ENCODE data around the gene CWF19L2.

The CWF19L2 gene

DNA sequence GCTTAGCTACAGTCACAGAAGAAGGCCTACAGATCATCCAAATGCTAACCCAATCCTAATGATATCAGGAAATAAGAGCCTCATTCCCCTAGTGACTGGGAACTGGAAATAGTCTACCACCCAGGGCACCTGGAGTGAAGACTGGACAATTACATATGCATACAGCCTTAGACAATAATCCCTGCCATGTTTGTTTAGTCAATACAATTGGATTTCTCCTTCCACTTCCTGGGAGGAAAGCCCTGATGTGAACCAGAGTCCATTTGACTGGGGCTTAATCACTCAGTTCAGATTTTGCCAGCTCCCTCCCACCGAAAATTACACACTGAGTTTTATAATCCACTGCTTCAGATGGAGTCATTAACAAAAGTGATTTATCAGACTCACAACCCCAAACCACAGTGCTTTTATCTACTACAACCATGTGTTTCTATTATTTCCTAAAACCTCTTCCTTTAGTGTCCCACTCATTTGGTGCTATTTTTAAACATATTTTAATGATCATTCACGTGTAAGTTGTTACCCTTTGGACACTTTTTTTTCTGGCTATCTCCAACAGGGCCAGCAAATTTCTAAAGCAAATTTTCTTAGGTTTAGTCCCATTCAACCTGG is 29.9 kb downstream of the CWF19L2 start:
- no peak overlapping the region for H2BK12ac ChIP-seq (ENCODE audit: low read length)
- H2BK15ac ChIP-seq (ENCODE audit: low read length), result no peak overlapping the region
- WGBS, 2 donors (ENCODE audit: extremely low coverage in 2 of 2, insufficient read length in 2 of 2, insufficient replicate concordance in 1 of 2), result no CpG with 5 or more reads among the region's 2 CpGs

GRCh38 chr11:107413352-107413751 is 44.3 kb downstream of the CWF19L2 start:
- H2AK5ac ChIP-seq (ENCODE audit: low read depth, low read length), result no peak overlapping the region
- no peaks in the 10 kb centered on the region for H3K27me3 ChIP-seq (ENCODE audit: control insufficient read depth in 3 of 3, insufficient read depth in 3 of 3, low read depth in 1 of 3, low read length in 3 of 3)
- no peak overlapping the region for H3K4me3 ChIP-seq (ENCODE audit: low read length in 2 of 2)
- H3K4me2 ChIP-seq (ENCODE audit: insufficient read depth, low read length, poor library complexity, severe bottlenecking), result no peak overlapping the region
- no peak overlapping the region for H4K91ac ChIP-seq (ENCODE audit: low read depth, low read length, poor library complexity)
- H3K4ac ChIP-seq (ENCODE audit: low read length), result no peak overlapping the region
- no peak overlapping the region for H3K27ac ChIP-seq (replicated peaks; ENCODE audit: low read length)
- no peaks in the 10 kb centered on the region for H3K4me1 ChIP-seq (ENCODE audit: control insufficient read depth in 2 of 2, insufficient read depth in 1 of 2, low read depth in 1 of 2, low read length in 2 of 2)
- H2BK120ac ChIP-seq (ENCODE audit: low read depth, low read length), result no peak overlapping the region
- H2BK15ac ChIP-seq (ENCODE audit: low read length), result no peak overlapping the region
- H2BK5ac ChIP-seq (ENCODE audit: low read length), result no peak overlapping the region
- no peak for DNase-seq (ENCODE audit: low spot score)
- no peak overlapping the region for H3K18ac ChIP-seq (ENCODE audit: low read length)
- no peaks in the 10 kb centered on the region for H3K79me1 ChIP-seq (ENCODE audit: low read depth, low read length)
- H3K36me3 ChIP-seq (replicated peaks in 1 of 2; ENCODE audit: control insufficient read depth in 2 of 2, insufficient read depth in 2 of 2, low read length in 2 of 2), result peaks cover 2 to 47% of the 10 kb centered on the region in 2 donors
- no peak overlapping the region for H4K8ac ChIP-seq (ENCODE audit: low read depth, low read length)
- no peaks in the 10 kb centered on the region for H3K9me3 ChIP-seq (replicated peaks in 1 of 2; ENCODE audit: control insufficient read depth in 2 of 2, insufficient read depth in 1 of 2, low read depth in 1 of 2, low read length in 2 of 2)
- WGBS, 2 donors (ENCODE audit: extremely low coverage in 2 of 2, insufficient read length in 2 of 2, insufficient replicate concordance in 1 of 2), result no CpG with 5 or more reads among the region's 1 CpG
- H3K14ac ChIP-seq (ENCODE audit: low read length), result no peak overlapping the region
- H2BK12ac ChIP-seq (ENCODE audit: low read length), result no peak overlapping the region
- no peak overlapping the region for H2AFZ ChIP-seq (ENCODE audit: low read length)
- no peak overlapping the region for H3K23ac ChIP-seq (ENCODE audit: low read depth, low read length, poor library complexity)
- H3K9ac ChIP-seq (ENCODE audit: low read depth, low read length, poor library complexity), result no peak overlapping the region

More for the DNA sequence above, 29.9 kb downstream of the CWF19L2 start:
- Histone ChIP-seq H3K4me2 (ENCODE audit: insufficient read depth, low read length, poor library complexity, severe bottlenecking) (no peak overlapping the region), H3K27ac (replicated peaks; ENCODE audit: low read length) (no peak overlapping the region), H3K9me3 (replicated peaks in 1 of 2; ENCODE audit: control insufficient read depth in 2 of 2, insufficient read depth in 1 of 2, low read depth in 1 of 2, low read length in 2 of 2) (peaks cover 0 to 2% of the 10 kb centered on the region in 2 donors), H4K8ac (ENCODE audit: low read depth, low read length) (no peak overlapping the region), H3K27me3 (ENCODE audit: control insufficient read depth in 3 of 3, insufficient read depth in 3 of 3, low read depth in 1 of 3, low read length in 3 of 3) (no peaks in the 10 kb centered on the region), H3K9ac (ENCODE audit: low read depth, low read length, poor library complexity) (no peak overlapping the region), H2BK5ac (ENCODE audit: low read length) (no peak overlapping the region), H3K4me3 (ENCODE audit: low read length in 2 of 2) (no peak overlapping the region), H3K4ac (ENCODE audit: low read length) (no peak overlapping the region), H2AK5ac (ENCODE audit: low read depth, low read length) (no peak overlapping the region), H3K23ac (ENCODE audit: low read depth, low read length, poor library complexity) (no peak overlapping the region), H2BK120ac (ENCODE audit: low read depth, low read length) (no peak overlapping the region), H3K14ac (ENCODE audit: low read length) (no peak overlapping the region), H4K91ac (ENCODE audit: low read depth, low read length, poor library complexity) (no peak overlapping the region), H2AFZ (ENCODE audit: low read length) (no peak overlapping the region), H3K36me3 (replicated peaks in 1 of 2; ENCODE audit: control insufficient read depth in 2 of 2, insufficient read depth in 2 of 2, low read length in 2 of 2) (peaks cover 2 to 36% of the 10 kb centered on the region in 2 donors), H3K4me1 (ENCODE audit: control insufficient read depth in 2 of 2, insufficient read depth in 1 of 2, low read depth in 1 of 2, low read length in 2 of 2) (no peaks in the 10 kb centered on the region), H3K79me1 (ENCODE audit: low read depth, low read length) (no peaks in the 10 kb centered on the region), H3K18ac (ENCODE audit: low read length) (no peak overlapping the region)
- DNase-seq (ENCODE audit: low spot score), result no peak

- H3K4me1 ChIP-seq (ENCODE audit: control insufficient read depth in 2 of 2, insufficient read depth in 1 of 2, low read depth in 1 of 2, low read length in 2 of 2), result no peaks in the 10 kb centered on the region
- peaks cover 2 to 38% of the 10 kb centered on the region in 2 donors for H3K36me3 ChIP-seq (replicated peaks in 1 of 2; ENCODE audit: control insufficient read depth in 2 of 2, insufficient read depth in 2 of 2, low read length in 2 of 2)
- H3K27ac ChIP-seq (replicated peaks; ENCODE audit: low read length), result no peak overlapping the region
- no CpG with 5 or more reads among the region's 1 CpG for WGBS, 2 donors (ENCODE audit: extremely low coverage in 2 of 2, insufficient read length in 2 of 2, insufficient replicate concordance in 1 of 2)
- no peak overlapping the region for H3K4me3 ChIP-seq (ENCODE audit: low read length in 2 of 2)
- H3K79me1 ChIP-seq (ENCODE audit: low read depth, low read length), result no peaks in the 10 kb centered on the region
- H3K9ac ChIP-seq (ENCODE audit: low read depth, low read length, poor library complexity), result no peak overlapping the region
- H2AFZ ChIP-seq (ENCODE audit: low read length), result no peak overlapping the region
- H3K9me3 ChIP-seq (replicated peaks in 1 of 2; ENCODE audit: control insufficient read depth in 2 of 2, insufficient read depth in 1 of 2, low read depth in 1 of 2, low read length in 2 of 2), result no peaks in the 10 kb centered on the region
- no peaks in the 10 kb centered on the region for H3K27me3 ChIP-seq (ENCODE audit: control insufficient read depth in 3 of 3, insufficient read depth in 3 of 3, low read depth in 1 of 3, low read length in 3 of 3)
- H3K4me2 ChIP-seq (ENCODE audit: insufficient read depth, low read length, poor library complexity, severe bottlenecking), result no peak overlapping the region
- no peak overlapping the region for H2BK12ac ChIP-seq (ENCODE audit: low read length)
- no peak overlapping the region for H3K14ac ChIP-seq (ENCODE audit: low read length)
- H3K23ac ChIP-seq (ENCODE audit: low read depth, low read length, poor library complexity), result no peak overlapping the region
- H2BK5ac ChIP-seq (ENCODE audit: low read length), result no peak overlapping the region
- H3K4ac ChIP-seq (ENCODE audit: low read length), result no peak overlapping the region
- H2BK15ac ChIP-seq (ENCODE audit: low read length), result no peak overlapping the region
- no peak overlapping the region for H4K91ac ChIP-seq (ENCODE audit: low read depth, low read length, poor library complexity)
- H4K8ac ChIP-seq (ENCODE audit: low read depth, low read length), result no peak overlapping the region
- no peak overlapping the region for H2AK5ac ChIP-seq (ENCODE audit: low read depth, low read length)
- no peak overlapping the region for H3K18ac ChIP-seq (ENCODE audit: low read length)
- DNase-seq (ENCODE audit: low spot score), result no peak
- H2BK120ac ChIP-seq (ENCODE audit: low read depth, low read length), result no peak overlapping the region
These were observed 48.8 kb downstream of the CWF19L2 start for GRCh38 chr11:107408762-107409211.

GRCh38 chr11:107405260-107405659 is 52.4 kb downstream of the CWF19L2 start:
- Histone ChIP-seq H3K14ac (ENCODE audit: low read length) (no peak overlapping the region), H2BK15ac (ENCODE audit: low read length) (no peak overlapping the region), H3K9me3 (replicated peaks in 1 of 2; ENCODE audit: control insufficient read depth in 2 of 2, insufficient read depth in 1 of 2, low read depth in 1 of 2, low read length in 2 of 2) (peaks cover 0 to 3% of the 10 kb centered on the region in 2 donors), H2BK5ac (ENCODE audit: low read length) (no peak overlapping the region), H2AK5ac (ENCODE audit: low read depth, low read length) (no peak overlapping the region), H3K79me1 (ENCODE audit: low read depth, low read length) (no peaks in the 10 kb centered on the region), H4K91ac (ENCODE audit: low read depth, low read length, poor library complexity) (no peak overlapping the region), H3K27ac (replicated peaks; ENCODE audit: low read length) (no peak overlapping the region), H3K4me3 (ENCODE audit: low read length in 2 of 2) (no peak overlapping the region), H2BK12ac (ENCODE audit: low read length) (no peak overlapping the region), H3K4me1 (ENCODE audit: control insufficient read depth in 2 of 2, insufficient read depth in 1 of 2, low read depth in 1 of 2, low read length in 2 of 2) (no peaks in the 10 kb centered on the region), H3K9ac (ENCODE audit: low read depth, low read length, poor library complexity) (no peak overlapping the region), H3K36me3 (replicated peaks in 1 of 2; ENCODE audit: control insufficient read depth in 2 of 2, insufficient read depth in 2 of 2, low read length in 2 of 2) (peaks cover 0 to 22% of the 10 kb centered on the region in 2 donors), H3K4me2 (ENCODE audit: insufficient read depth, low read length, poor library complexity, severe bottlenecking) (no peak overlapping the region), H3K18ac (ENCODE audit: low read length) (no peak overlapping the region), H3K27me3 (ENCODE audit: control insufficient read depth in 3 of 3, insufficient read depth in 3 of 3, low read depth in 1 of 3, low read length in 3 of 3) (no peaks in the 10 kb centered on the region), H3K4ac (ENCODE audit: low read length) (no peak overlapping the region), H3K23ac (ENCODE audit: low read depth, low read length, poor library complexity) (no peak overlapping the region), H4K8ac (ENCODE audit: low read depth, low read length) (no peak overlapping the region), H2AFZ (ENCODE audit: low read length) (no peak overlapping the region), H2BK120ac (ENCODE audit: low read depth, low read length) (no peak overlapping the region)
- no CpG with 5 or more reads among the region's 1 CpG for WGBS, 2 donors (ENCODE audit: extremely low coverage in 2 of 2, insufficient read length in 2 of 2, insufficient replicate concordance in 1 of 2)
- DNase-seq (ENCODE audit: low spot score), result no peak

All from neuronal stem cell (in vitro differentiated cells).